HEK293T (cell line): ENCODE measurements around the gene CAMSAP1.

Source experiments
- CTCF ChIA-PET: fragments of 350-600 bp; formaldehyde crosslinking; extraction: SDS; loops from one replicate; lab custom pipeline; 2021; ENCODE audit warnings: antibody characterized with exemption, inconsistent platforms; lab: Yijun Ruan, JAX
- POLR2A ChIA-PET: fragments of 350-600 bp; formaldehyde crosslinking; extraction: SDS; loops from one replicate; lab custom pipeline; 2020; ENCODE audit warnings: antibody characterized with exemption, inconsistent platforms; lab: Yijun Ruan, JAX
- DNase-seq: peaks from one replicate; pipeline ENCODE4 v3.0.0; 2012; ENCODE audit warnings: mixed read lengths; ENCODE audit errors: extremely low spot score
- ARNT ChIP-seq: fragments of 450-650 bp; IDR thresholded peaks from 2 replicates; pipeline ENCODE4 v1.6.1; 2017; ENCODE audit warnings: mild to moderate bottlenecking
- BHLHE40 ChIP-seq: fragments of 450-650 bp; IDR thresholded peaks from 2 replicates; pipeline ENCODE4 v1.6.1; 2016; ENCODE audit warnings: mild to moderate bottlenecking, moderate library complexity, borderline replicate concordance
- CTBP1 ChIP-seq: fragments of 450-650 bp; IDR thresholded peaks from 2 replicates; pipeline ENCODE4 v1.6.1; 2016; ENCODE audit warnings: borderline replicate concordance
- ELF4 ChIP-seq: fragments of 450-650 bp; IDR thresholded peaks from 2 replicates; pipeline ENCODE4 v1.6.1; 2017; ENCODE audit warnings: antibody characterized with exemption
- FOXA1 ChIP-seq: fragments of 450-650 bp; IDR thresholded peaks from 2 replicates; pipeline ENCODE4 v1.6.1; 2016; ENCODE audit warnings: mild to moderate bottlenecking
- FOXK2 ChIP-seq: fragments of 450-650 bp; IDR thresholded peaks from 2 replicates; pipeline ENCODE4 v1.6.1; 2016; ENCODE audit warnings: mild to moderate bottlenecking
- FOXM1 ChIP-seq: fragments of 450-650 bp; IDR thresholded peaks from 2 replicates; pipeline ENCODE4 v1.6.1; 2017; ENCODE audit warnings: mild to moderate bottlenecking, borderline replicate concordance
- HDGF ChIP-seq: fragments of 450-650 bp; IDR thresholded peaks from 2 replicates; pipeline ENCODE4 v1.6.1; 2017; ENCODE audit warnings: antibody characterized with exemption, borderline replicate concordance
- L3MBTL2 ChIP-seq: fragments of 450-650 bp; conservative IDR thresholded peaks from 2 replicates; pipeline ENCODE4 v1.6.1; 2016; ENCODE audit warnings: mild to moderate bottlenecking
- LEF1 ChIP-seq: fragments of 450-650 bp; IDR thresholded peaks from 2 replicates; pipeline ENCODE4 v1.6.1; 2017; ENCODE audit warnings: mild to moderate bottlenecking, borderline replicate concordance
- NFRKB ChIP-seq: fragments of 450-650 bp; IDR thresholded peaks from 2 replicates; pipeline ENCODE4 v1.6.1; 2016; ENCODE audit warnings: mild to moderate bottlenecking, moderate library complexity
- SP1 ChIP-seq: fragments of 450-650 bp; IDR thresholded peaks from 2 replicates; pipeline ENCODE4 v1.6.1; 2017
- SUZ12 ChIP-seq: fragments of 450-650 bp; IDR thresholded peaks from 2 replicates; pipeline ENCODE4 v1.6.1; 2016; ENCODE audit warnings: mild to moderate bottlenecking
- TARDBP ChIP-seq: fragments of 450-650 bp; IDR thresholded peaks from 2 replicates; pipeline ENCODE4 v1.6.1; 2016
- ZNF384 ChIP-seq: fragments of 450-650 bp; IDR thresholded peaks from 2 replicates; pipeline ENCODE4 v1.6.1; 2016
- TF ChIP-seq, protein P1 (sequence below): fragments of 450-650 bp; IDR thresholded peaks from 2 replicates; pipeline ENCODE4 v1.6.1; 2016

CAMSAP1 gene

DNA sequence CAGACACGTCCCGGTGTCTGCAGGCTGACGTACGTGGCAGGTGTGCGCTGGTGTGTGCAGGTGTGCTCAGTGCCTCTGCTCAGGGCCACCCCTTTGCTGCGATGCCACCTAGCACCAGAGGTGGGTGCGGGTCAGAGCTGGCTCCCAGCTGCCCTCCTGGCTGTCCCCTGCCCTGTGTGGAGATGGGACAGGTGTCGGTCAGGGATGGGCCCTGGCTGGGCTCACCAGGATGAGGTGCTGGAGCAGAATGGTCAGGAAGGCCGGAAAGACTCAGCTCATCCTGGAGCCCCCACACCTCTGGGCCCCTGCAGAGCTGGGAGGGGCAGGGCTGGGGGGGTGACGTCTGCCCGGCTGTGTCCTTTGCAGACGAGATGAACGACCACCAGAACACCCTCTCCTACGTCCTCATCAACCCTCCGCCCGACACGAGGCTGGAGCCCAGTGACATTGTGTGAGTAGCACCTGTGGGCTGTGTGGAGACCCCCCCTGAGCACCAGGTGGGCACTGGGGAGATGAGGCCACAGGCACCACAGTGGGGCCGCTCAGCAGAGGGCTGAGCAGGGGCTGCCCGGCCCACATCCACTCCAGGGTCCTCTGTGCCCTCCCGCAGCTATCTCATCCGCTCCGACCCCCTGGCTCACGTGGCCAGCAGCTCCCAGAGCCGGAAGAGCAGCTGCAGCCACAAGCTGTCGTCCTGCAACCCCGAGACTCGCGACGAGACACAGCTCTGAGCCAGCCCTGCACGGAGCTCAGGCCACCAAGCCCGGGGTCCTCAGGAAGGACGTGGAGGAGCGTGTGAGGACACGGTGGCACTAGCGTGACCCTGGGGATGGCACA lies 115.7 kb downstream of the CAMSAP1 start:
- ChIA-PET POLR2A (no interaction called here), CTCF (no interaction called here)
- DNase-seq: no peak
- TF ChIP-seq FOXA1: no peak
- TF ChIP-seq ELF4: no peak
- no peak for TF ChIP-seq ZNF384
- TF ChIP-seq TARDBP: no peak
- TF ChIP-seq L3MBTL2: no peak
- no peak for TF ChIP-seq SUZ12
- TF ChIP-seq CTBP1: no peak
- no peak for TF ChIP-seq FOXM1
- no peak for TF ChIP-seq ARNT
- TF ChIP-seq FOXK2: no peak
- TF ChIP-seq SP1: no peak
- no peak for TF ChIP-seq BHLHE40
- no peak for TF ChIP-seq LEF1
- TF ChIP-seq, protein P1, sequence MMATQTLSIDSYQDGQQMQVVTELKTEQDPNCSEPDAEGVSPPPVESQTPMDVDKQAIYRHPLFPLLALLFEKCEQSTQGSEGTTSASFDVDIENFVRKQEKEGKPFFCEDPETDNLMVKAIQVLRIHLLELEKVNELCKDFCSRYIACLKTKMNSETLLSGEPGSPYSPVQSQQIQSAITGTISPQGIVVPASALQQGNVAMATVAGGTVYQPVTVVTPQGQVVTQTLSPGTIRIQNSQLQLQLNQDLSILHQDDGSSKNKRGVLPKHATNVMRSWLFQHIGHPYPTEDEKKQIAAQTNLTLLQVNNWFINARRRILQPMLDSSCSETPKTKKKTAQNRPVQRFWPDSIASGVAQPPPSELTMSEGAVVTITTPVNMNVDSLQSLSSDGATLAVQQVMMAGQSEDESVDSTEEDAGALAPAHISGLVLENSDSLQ: no peak

DNA sequence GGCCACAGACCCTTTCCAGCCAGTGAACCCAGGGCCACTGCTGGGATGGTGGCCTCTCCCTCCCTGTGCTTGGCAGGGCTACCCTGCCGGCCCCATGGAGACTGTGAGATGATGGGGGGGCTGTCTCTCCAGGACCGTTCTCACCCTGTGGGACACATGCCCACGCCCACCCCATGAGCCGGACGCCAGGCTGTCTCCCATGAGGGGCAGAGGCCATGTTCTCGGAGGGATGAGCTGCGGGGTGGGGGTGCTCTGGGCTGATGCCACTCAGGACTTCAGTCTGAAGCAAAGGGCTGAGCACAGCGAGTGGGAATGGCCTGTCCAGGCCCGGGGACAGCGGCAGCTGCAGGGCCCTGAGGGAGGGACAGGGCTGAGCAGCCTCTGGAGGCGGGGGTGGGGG lies 116.5 kb downstream of the CAMSAP1 start:
- no peak for TF ChIP-seq HDGF

DNA sequence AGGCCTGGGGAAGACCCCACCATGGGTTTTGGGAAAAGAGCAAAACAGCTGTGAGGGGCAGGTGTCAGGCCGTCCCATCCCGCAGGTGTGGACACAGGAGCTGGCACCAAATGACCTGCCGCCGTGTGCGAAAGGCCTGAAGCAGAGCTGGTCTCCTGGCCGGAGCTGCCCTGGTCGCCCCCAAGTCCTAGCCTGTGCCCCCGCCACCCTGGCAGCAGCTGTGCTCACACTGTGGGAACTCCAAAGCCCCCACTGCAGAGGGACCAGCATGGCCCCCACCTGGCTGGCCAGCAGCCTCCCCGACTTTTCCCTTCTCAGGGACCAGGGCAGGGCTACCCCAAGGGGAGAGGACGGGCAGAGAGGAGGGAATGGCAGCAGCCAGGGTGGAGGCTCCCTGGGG lies 117.0 kb downstream of the CAMSAP1 start:
- no peak for DNase-seq
- TF ChIP-seq FOXA1 (no peak), ARNT (no peak)
- CTCF ChIA-PET: no interaction called here
- POLR2A ChIA-PET: no interaction called here

More for the DNA sequence above, 116.5 kb downstream of the CAMSAP1 start:
- ChIA-PET CTCF (no interaction called here), POLR2A (no interaction called here)
- no peak for DNase-seq

DNA sequence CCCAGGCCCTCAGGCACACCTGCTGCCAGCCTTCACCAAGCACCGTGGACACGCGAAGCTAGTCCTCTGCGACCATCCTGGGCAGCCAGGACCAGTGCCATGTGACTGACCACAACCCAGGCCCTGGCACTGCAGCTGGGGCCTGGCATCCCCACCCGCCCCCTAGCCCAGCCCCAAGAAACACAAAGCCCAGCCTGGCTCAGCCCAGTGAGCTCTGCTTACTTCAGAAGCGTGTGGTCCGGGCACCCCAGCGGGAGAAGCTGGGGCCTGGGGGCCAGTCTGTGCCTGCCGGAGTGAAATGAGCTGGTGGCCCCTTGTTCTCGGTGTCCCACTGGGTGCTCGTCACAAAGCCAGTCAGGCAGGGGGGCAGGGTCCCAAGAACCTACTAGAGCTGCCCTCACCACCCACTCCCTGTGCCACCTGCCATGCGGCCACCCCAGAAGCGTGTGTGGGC lies 117.5 kb downstream of the CAMSAP1 start:
- CTCF ChIA-PET: no interaction called here
- TF ChIP-seq TARDBP: no peak
- no peak for TF ChIP-seq ELF4
- no peak for TF ChIP-seq ZNF384
- TF ChIP-seq NFRKB: no peak
- no peak for TF ChIP-seq BHLHE40
- TF ChIP-seq, protein P1: no peak
- TF ChIP-seq FOXM1: no peak
- no peak for TF ChIP-seq FOXA1
- no peak for TF ChIP-seq ARNT
- TF ChIP-seq L3MBTL2: no peak
- TF ChIP-seq SUZ12: no peak
- no peak for TF ChIP-seq FOXK2
- no peak for TF ChIP-seq HDGF
- no peak for TF ChIP-seq CTBP1
- DNase-seq: no peak
- POLR2A ChIA-PET: no interaction called here

DNA sequence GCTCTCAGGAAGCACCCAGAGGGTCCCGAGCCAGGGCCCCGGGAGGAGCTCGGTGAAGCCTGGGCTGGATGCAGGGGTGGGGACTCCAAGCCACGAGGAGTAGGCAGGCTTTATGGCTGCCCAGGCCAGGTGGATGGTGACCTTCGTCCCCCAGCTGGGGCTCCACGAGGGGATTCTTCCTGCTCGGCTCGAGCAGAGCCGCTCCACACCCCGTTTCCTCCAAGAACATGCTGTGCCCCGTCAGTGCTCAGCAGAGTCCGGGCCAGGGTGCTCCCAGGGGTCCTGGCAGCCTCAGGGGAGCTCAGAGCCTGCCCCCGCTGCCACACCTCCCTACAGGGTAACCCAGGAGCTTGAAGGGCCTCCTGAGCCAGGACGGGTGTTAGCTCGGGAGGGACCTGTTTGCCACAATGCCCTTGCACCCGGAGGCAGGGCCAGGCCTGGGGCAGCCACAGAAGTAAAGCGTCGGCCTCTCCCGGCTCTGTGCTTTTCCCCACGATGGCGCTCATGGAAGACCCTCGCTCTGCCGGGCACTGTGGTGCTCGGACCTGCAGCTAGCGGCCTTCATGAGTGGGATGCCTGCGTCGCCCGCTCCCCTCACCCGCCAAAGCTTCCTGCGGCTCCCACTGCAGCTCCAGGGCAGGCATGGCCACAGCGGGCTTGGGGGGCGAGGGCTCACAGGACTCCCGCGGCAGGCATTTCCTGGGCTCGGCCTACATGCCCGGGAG lies 118.6 kb downstream of the CAMSAP1 start:
- ChIA-PET POLR2A (no interaction called here), CTCF (no interaction called here)
- TF ChIP-seq BHLHE40 (no peak), FOXM1 (no peak), CTBP1 (no peak), TARDBP (no peak), L3MBTL2 (no peak)
- no peak for DNase-seq

DNA sequence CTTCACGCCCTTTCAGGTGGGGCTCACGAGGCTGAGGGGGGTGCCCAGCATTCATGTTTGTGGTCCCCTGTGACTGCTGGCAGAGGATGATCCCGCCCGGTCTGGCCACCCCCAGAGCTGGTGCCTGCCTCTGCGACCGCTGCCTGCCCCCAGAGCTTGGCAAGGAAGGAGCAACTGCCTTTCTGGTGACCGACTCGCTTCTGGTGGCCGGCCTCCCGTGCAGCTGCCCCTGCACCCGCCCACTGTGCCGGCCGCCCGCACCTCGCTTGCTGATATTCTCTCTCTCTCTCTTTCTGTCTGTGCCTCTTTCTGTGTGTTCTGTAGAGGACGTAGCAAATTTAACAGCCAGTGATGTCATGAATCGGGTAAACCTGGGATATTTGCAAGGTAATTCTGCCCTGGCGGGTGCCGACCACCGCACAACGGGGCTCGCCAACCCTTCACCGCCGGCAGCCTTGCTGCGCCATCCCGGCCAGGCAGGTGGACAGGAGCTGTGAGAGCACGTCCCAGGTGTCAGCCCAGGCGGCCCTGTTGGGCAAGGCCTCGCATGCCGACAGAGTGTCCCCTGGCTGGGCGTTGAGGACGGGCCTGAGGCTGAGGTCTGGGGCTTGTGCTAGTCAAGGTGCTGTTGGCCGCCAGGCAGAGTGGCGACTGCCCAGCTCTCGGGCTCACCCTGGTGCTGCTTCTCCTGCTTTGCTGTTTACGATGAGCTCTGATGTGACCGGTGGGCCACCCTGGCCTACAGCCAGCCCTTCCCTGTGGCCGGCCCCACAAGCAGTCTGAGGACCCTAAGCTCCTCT lies 119.4 kb downstream of the CAMSAP1 start:
- ChIA-PET POLR2A (no interaction called here), CTCF (no interaction called here)
- no peak for DNase-seq
- no peak for TF ChIP-seq SP1
- TF ChIP-seq FOXK2: no peak
- TF ChIP-seq, protein P1: no peak
- no peak for TF ChIP-seq ZNF384
- no peak for TF ChIP-seq LEF1
- TF ChIP-seq FOXA1: no peak
- TF ChIP-seq HDGF: no peak
- no peak for TF ChIP-seq ELF4
- TF ChIP-seq ARNT: no peak
- no peak for TF ChIP-seq FOXM1
- TF ChIP-seq SUZ12: no peak
- no peak for TF ChIP-seq CTBP1
- TF ChIP-seq BHLHE40: no peak
- TF ChIP-seq NFRKB: no peak
- TF ChIP-seq TARDBP: no peak
- no peak for TF ChIP-seq L3MBTL2
